Spleen (tissue), 7 donors: Measurements from ENCODE around the gene LMF1.

ENCODE experiments used
- POLR2A ChIP-seq, 3 donors: fragments of 450-650 bp; IDR thresholded peaks; one replicate each; pipeline ENCODE4 v1.5.1; 2017; ENCODE audit warnings: antibody characterized with exemption in 3 of 3, mild to moderate bottlenecking in 1 of 3
- POLR2AphosphoS5 ChIP-seq, 3 donors: sonication (generic); formaldehyde crosslinking; IDR thresholded peaks; one replicate each; pipeline ENCODE4 v1.5.1; 2017; ENCODE audit warnings: antibody characterized with exemption in 3 of 3
- TF ChIP-seq, protein P1 (sequence below), 11 experiments: fragments of 200-600 bp in 7 of 11; fragments of 450-650 bp in 4 of 11; sonication (generic) in 4 of 11; IDR thresholded peaks in 8 of 11; conservative IDR thresholded peaks in 3 of 11; 1 replicate in 7 of 11; 2 replicates in 4 of 11; pipeline versions ENCODE4 v1.4.0 to v1.8.0; 2016 to 2021; ENCODE audit warnings: antibody characterized with exemption in 11 of 11, inconsistent platforms in 4 of 11, mild to moderate bottlenecking in 1 of 11
- donor health status: DM: no; HTN: no; CAD: no; lungs with moderate emphysema.
- donor health status: DM: no; HTN: no; CAD: no.
- donor health status: DM: no; HTN: no; CAD: no.

DNA sequence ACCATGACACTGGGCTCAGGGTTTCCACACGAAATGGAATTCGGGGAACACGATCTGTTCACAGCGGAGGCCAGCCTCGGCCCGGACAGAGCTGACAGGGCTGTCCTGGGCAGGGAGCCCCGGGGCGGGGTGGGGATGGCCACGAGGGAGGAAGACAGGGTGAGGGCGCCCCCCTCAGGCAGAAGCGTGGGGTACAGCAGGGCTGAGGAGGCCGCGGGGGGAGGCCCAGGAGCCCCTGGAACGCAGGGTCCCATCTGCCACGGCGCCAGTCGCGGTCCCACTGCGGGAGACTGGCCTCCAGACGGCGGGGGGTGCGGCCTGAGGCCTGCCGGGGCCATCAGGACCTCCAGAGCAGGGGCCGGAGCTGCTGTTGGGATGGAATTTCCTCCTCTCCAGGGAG, 75.9 kb downstream of the LMF1 start:
- no peak for TF ChIP-seq POLR2A (IDR thresholded peaks at IDR 0.05)
- TF ChIP-seq, protein P1, sequence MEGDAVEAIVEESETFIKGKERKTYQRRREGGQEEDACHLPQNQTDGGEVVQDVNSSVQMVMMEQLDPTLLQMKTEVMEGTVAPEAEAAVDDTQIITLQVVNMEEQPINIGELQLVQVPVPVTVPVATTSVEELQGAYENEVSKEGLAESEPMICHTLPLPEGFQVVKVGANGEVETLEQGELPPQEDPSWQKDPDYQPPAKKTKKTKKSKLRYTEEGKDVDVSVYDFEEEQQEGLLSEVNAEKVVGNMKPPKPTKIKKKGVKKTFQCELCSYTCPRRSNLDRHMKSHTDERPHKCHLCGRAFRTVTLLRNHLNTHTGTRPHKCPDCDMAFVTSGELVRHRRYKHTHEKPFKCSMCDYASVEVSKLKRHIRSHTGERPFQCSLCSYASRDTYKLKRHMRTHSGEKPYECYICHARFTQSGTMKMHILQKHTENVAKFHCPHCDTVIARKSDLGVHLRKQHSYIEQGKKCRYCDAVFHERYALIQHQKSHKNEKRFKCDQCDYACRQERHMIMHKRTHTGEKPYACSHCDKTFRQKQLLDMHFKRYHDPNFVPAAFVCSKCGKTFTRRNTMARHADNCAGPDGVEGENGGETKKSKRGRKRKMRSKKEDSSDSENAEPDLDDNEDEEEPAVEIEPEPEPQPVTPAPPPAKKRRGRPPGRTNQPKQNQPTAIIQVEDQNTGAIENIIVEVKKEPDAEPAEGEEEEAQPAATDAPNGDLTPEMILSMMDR (IDR thresholded peaks at IDR 0.05 in 8 of 11, conservative IDR thresholded peaks at IDR 0.05 in 3 of 11), result no peak
- no peak for TF ChIP-seq POLR2AphosphoS5 (IDR thresholded peaks at IDR 0.05)
